K562 (cell line): ENCODE results near the gene HINT3. TPM values are rescaled to one million over a fixed set of nuclear protein-coding genes. Genes with fewer than 3 reads are reported as not detected.

Experiments used
- BRCA1 ChIP-seq, 2 experiments: fragments of 450-650 bp in 1 of 2; sonication (generic) in 1 of 2; formaldehyde crosslinking in 1 of 2; IDR thresholded peaks; 2 replicates each; pipeline versions ENCODE4 v1.5.0 to v1.6.1; 2017 to 2020; ENCODE audit warnings: mild to moderate bottlenecking in 1 of 2, missing genetic modification reagents in 1 of 2
- CGGBP1 ChIP-seq: fragments of 250-450 bp; sonication (Bioruptor Pico); IDR thresholded peaks from 2 replicates; pipeline ENCODE4 v1.9.0; 2021; ENCODE audit warnings: mild to moderate bottlenecking
- ESRRB ChIP-seq: fragments of 250-450 bp; sonication (Bioruptor Pico); IDR thresholded peaks from 2 replicates; pipeline ENCODE4 v1.5.0; 2020; ENCODE audit warnings: mild to moderate bottlenecking, moderate library complexity, borderline replicate concordance
- GTF2A2 ChIP-seq: IDR thresholded peaks from 2 replicates; pipeline ENCODE4 v1.6.1; 2016; ENCODE audit warnings: mild to moderate bottlenecking, missing genetic modification characterization, missing compliant biosample characterization
- HCFC1 ChIP-seq: IDR thresholded peaks from 2 replicates; pipeline ENCODE4 v1.6.1; 2012; ENCODE audit warnings: low read depth, low read length, improper control_type of control experiment
- HSF4 ChIP-seq: fragments of 250-450 bp; sonication (Bioruptor Pico); IDR thresholded peaks from 2 replicates; pipeline ENCODE4 v2.1.2; 2022; ENCODE audit warnings: mild to moderate bottlenecking, moderate library complexity, borderline replicate concordance
- KDM5B ChIP-seq: fragments of 200-600 bp; sonication (generic); IDR thresholded peaks from 2 replicates; pipeline ENCODE4 v1.6.1; 2012; ENCODE audit warnings: low read depth, mild to moderate bottlenecking, moderate library complexity, low read length, control low read depth, inconsistent platforms; ENCODE audit not compliant: insufficient replicate concordance
- NR3C1 ChIP-seq: sonication (generic); formaldehyde crosslinking; IDR thresholded peaks from 2 replicates; pipeline ENCODE4 v1.8.1; 2022; ENCODE audit warnings: missing genetic modification reagents
- PRMT5 ChIP-seq: sonication (generic); formaldehyde crosslinking; IDR thresholded peaks from 2 replicates; pipeline ENCODE4 v1.5.0; 2020; ENCODE audit warnings: missing genetic modification reagents
- RBBP5 ChIP-seq: fragments of 200-600 bp; sonication (generic); IDR thresholded peaks from 2 replicates; pipeline ENCODE4 v1.6.1; 2012; ENCODE audit warnings: borderline replicate concordance, mild to moderate bottlenecking, low read length, control low read depth, inconsistent platforms; ENCODE audit not compliant: insufficient read depth, poor library complexity, severe bottlenecking
- RFX5 ChIP-seq: IDR thresholded peaks from 2 replicates; pipeline ENCODE4 v1.6.1; 2011; ENCODE audit warnings: low read depth, mild to moderate bottlenecking, improper control_type of control experiment, low read length
- SP2 ChIP-seq: IDR thresholded peaks from 2 replicates; pipeline ENCODE4 v1.6.1; 2011; ENCODE audit warnings: mild to moderate bottlenecking, low read depth, low read length, moderate library complexity; ENCODE audit not compliant: poor library complexity, severe bottlenecking; ENCODE audit errors: extremely low read depth
- ZFPM2 ChIP-seq: fragments of 250-450 bp; sonication (Bioruptor Pico); IDR thresholded peaks from 2 replicates; pipeline ENCODE4 v1.5.1; 2022; ENCODE audit warnings: mild to moderate bottlenecking
- ZNF124 ChIP-seq: sonication (generic); formaldehyde crosslinking; IDR thresholded peaks from 2 replicates; pipeline ENCODE4 v1.8.1; 2022; ENCODE audit warnings: missing genetic modification reagents
- ZNF696 ChIP-seq: fragments of 250-450 bp; sonication (Bioruptor Pico); conservative IDR thresholded peaks from 2 replicates; pipeline ENCODE4 v1.4.0; 2020; ENCODE audit warnings: mild to moderate bottlenecking, moderate library complexity
- ZNF740 ChIP-seq, 3 experiments: fragments of 200-800 bp in 1 of 3; sonication (Bioruptor generic) in 1 of 3; sonication (generic) in 1 of 3; formaldehyde crosslinking in 1 of 3; IDR thresholded peaks; 2 replicates each; pipeline versions ENCODE4 v1.6.1 to v1.8.0; 2016 to 2022; ENCODE audit warnings: mild to moderate bottlenecking in 2 of 3, missing compliant biosample characterization in 2 of 3, missing genetic modification characterization in 2 of 3, missing genetic modification reagents in 1 of 3
- ZNF830 ChIP-seq: fragments of 250-450 bp; sonication (Bioruptor Pico); IDR thresholded peaks from 2 replicates; pipeline ENCODE4 v1.5.0; 2021; ENCODE audit warnings: mild to moderate bottlenecking
- polyA plus RNA-seq, 8 experiments: library from polyadenylated mRNA; depleted of rRNA in 4 of 8; stranded (reverse) in 5 of 8; unstranded in 3 of 8; fragments of >200 nt; fragmentation: Nextera tagmentation in 2 of 8; fragmentation: Illumina TruSeq in 1 of 8; extraction: Ambion mirVana in 2 of 8; extraction: Trizol in 1 of 8; gene quantifications; 2 replicates each; pipeline versions ENCODE4 v1.2.1 to v1.2.3, GENCODE V29; 2011 to 2014; ENCODE audit warnings: inconsistent platforms in 1 of 8, missing spikeins in 1 of 8
- total RNA-seq, 7 experiments: library from RNA; depleted of rRNA in 6 of 7; stranded (reverse); fragments of >200 nt in 6 of 7; fragmentation: Illumina TruSeq in 2 of 7; extraction: Trizol in 2 of 7; gene quantifications; 2 replicates each; pipeline versions ENCODE4 v1.2.1 to v1.2.3, GENCODE V29; 2011 to 2021; ENCODE audit warnings: low replicate concordance in 1 of 7
- TF ChIP-seq, protein P1 (sequence below): fragments of 150-350 bp; conservative IDR thresholded peaks from 2 replicates; pipeline ENCODE4 v1.6.1; 2014; ENCODE audit warnings: low read length
- TF ChIP-seq, protein P2 (sequence below), 2 experiments: IDR thresholded peaks in 1 of 2; conservative IDR thresholded peaks in 1 of 2; 2 replicates each; pipeline ENCODE4 v1.6.1; 2016; ENCODE audit warnings: low read depth in 2 of 2, mild to moderate bottlenecking in 1 of 2, missing compliant biosample characterization in 1 of 2, missing genetic modification characterization in 1 of 2, moderate library complexity in 1 of 2

The HINT3 gene
- total and polyA plus RNA-seq, 9 of the 15 experiments (the other 6 are each of a cell fraction or from before 2014, with no cell fraction given) = 1.4 to 16.6 (median 10.8) TPM

DNA sequence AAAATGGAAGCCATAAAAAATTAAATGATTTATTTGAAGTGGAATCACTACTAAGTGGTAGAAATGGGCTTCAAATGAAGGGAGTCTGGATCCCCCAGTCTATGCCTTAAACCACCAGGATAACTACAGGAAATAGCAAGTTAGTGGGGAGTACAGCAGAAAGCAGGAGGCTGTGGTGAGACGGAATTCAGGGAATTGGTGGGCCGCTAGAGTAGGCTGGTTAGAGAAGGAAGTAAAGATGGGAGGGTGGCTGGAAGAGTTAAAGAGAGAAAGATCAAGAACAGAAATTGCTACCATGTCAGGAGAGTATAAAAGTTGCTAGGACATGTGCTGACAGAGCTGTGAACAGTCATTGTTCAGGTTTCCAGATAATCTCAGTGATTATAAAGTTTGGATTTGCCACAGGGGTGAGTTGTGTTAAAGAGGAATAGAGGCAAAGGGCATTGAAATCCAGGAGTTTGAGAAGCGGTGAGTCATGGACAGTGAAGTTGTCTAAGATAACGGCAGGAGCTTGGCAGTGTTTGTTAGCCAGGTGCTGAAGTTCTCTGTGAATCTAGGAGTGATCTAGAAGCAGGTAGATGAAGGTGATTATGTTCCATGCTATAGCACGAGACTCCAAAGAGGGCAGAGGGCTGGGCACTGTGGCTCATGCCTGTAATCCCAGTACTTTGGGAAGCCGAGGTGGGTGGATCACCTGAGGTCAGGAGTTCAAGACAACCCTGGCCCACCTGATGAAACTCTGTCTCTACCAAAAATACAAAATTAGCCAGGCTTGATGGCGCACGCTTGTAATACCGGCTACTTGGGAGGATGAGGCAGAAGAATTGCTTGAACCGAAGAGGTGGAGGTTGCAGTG, 13.7 kb upstream of the HINT3 start (continued):
- TF ChIP-seq RBBP5 (no peak), ZNF740 (CRISPR knock-in tag; IDR thresholded peaks at IDR 0.05) (no peak), ZNF740 (tag; IDR thresholded peaks at IDR 0.05) (no peak), BRCA1 (IDR thresholded peaks at IDR 0.05) (no peak), BRCA1 (CRISPR knock-in tag; IDR thresholded peaks at IDR 0.05) (no peak), SP2 (no peak), ZNF830 (CRISPR knock-in tag) (no peak), GTF2A2 (tag) (no peak), ZFPM2 (CRISPR knock-in tag) (no peak), HSF4 (no peak), HCFC1 (no peak), RFX5 (no peak), ZNF696 (CRISPR knock-in tag) (no peak), NR3C1 (CRISPR knock-in tag) (no peak), PRMT5 (CRISPR knock-in tag) (no peak), ZNF124 (no peak), CGGBP1 (no peak), ESRRB (CRISPR knock-in tag) (no peak), KDM5B (no peak)
- TF ChIP-seq, protein P1, sequence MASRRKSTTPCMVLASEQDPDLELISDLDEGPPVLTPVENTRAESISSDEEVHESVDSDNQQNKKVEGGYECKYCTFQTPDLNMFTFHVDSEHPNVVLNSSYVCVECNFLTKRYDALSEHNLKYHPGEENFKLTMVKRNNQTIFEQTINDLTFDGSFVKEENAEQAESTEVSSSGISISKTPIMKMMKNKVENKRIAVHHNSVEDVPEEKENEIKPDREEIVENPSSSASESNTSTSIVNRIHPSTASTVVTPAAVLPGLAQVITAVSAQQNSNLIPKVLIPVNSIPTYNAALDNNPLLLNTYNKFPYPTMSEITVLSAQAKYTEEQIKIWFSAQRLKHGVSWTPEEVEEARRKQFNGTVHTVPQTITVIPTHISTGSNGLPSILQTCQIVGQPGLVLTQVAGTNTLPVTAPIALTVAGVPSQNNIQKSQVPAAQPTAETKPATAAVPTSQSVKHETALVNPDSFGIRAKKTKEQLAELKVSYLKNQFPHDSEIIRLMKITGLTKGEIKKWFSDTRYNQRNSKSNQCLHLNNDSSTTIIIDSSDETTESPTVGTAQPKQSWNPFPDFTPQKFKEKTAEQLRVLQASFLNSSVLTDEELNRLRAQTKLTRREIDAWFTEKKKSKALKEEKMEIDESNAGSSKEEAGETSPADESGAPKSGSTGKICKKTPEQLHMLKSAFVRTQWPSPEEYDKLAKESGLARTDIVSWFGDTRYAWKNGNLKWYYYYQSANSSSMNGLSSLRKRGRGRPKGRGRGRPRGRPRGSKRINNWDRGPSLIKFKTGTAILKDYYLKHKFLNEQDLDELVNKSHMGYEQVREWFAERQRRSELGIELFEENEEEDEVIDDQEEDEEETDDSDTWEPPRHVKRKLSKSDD = no peak
- TF ChIP-seq, protein P2, sequence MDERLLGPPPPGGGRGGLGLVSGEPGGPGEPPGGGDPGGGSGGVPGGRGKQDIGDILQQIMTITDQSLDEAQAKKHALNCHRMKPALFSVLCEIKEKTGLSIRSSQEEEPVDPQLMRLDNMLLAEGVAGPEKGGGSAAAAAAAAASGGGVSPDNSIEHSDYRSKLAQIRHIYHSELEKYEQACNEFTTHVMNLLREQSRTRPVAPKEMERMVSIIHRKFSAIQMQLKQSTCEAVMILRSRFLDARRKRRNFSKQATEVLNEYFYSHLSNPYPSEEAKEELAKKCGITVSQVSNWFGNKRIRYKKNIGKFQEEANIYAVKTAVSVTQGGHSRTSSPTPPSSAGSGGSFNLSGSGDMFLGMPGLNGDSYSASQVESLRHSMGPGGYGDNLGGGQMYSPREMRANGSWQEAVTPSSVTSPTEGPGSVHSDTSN (CRISPR knock-in tag; IDR thresholded peaks at IDR 0.05; ENCODE audit: low read depth) = no peak
- TF ChIP-seq, protein P2 (tag; conservative IDR thresholded peaks at IDR 0.05; ENCODE audit: low read depth) = no peak
